COR-L47 (cell line): ENCODE measurements around the gene BCKDK.
"Not testable (repeated sequence)": the region's sequence is repeated elsewhere in the genome, so short reads cannot be mapped to it uniquely, and the experiment has no call there.

ENCODE experiments used
- DNase-seq: peaks from one replicate; lab custom pipeline; 2025; lab: John Stamatoyannopoulos, UW

Gene BCKDK

GRCh38 chr16:31099860-31100638 is 8.1 kb upstream of the BCKDK start:
- no peak for DNase-seq

- not testable (repeated sequence) for DNase-seq
Measured at GRCh38 chr16:31100876-31101641, 7.1 kb upstream of the BCKDK start.

GRCh38 chr16:31105677-31106213 is 2.4 kb upstream of the BCKDK start:
- DNase-seq, result no peak

- DNase-seq, result no peak
Measured at GRCh38 chr16:31106509-31107464, 1.4 kb upstream of the BCKDK start.

- DNase-seq, result no peak
Measured at GRCh38 chr16:31107465-31107867, 720 bp upstream of the BCKDK start.

GRCh38 chr16:31108794-31109558 is 790 bp downstream of the BCKDK start:
- DNase-seq, result no peak

GRCh38 chr16:31109622-31110021 is 1.4 kb downstream of the BCKDK start:
- no peak for DNase-seq

GRCh38 chr16:31110106-31111034 is 2.2 kb downstream of the BCKDK start:
- DNase-seq, result no peak

- no peak for DNase-seq
Measured at GRCh38 chr16:31111881-31112466, 3.8 kb downstream of the BCKDK start.

GRCh38 chr16:31112711-31113110 is 4.5 kb downstream of the BCKDK start:
- DNase-seq, result no peak

- no peak for DNase-seq
Measured at GRCh38 chr16:31113121-31114120, 5.2 kb downstream of the BCKDK start.

- no peak for DNase-seq
Measured at GRCh38 chr16:31114468-31114867, 6.3 kb downstream of the BCKDK start.

GRCh38 chr16:31117384-31118222 is 9.4 kb downstream of the BCKDK start, which contains the start of gene KAT8:
Gene KAT8, plus strand, starts transcription at chr16:31117664. Its CDS starts 18 bp downstream, at chr16:31117682.
- peak; percentile 99 for DNase-seq

GRCh38 chr16:31118223-31119155 is 10.3 kb downstream of the BCKDK start:
- DNase-seq, result no peak

- DNase-seq, result no peak
Measured at GRCh38 chr16:31120129-31120528, 11.9 kb downstream of the BCKDK start.

- no peak for DNase-seq
Measured at GRCh38 chr16:31125844-31126243, 17.7 kb downstream of the BCKDK start.
